T-helper 17 cell (primary cell): Measurements from ENCODE around the gene SLC25A23. TPM values are rescaled to one million over a fixed set of nuclear protein-coding genes. Genes with fewer than 3 reads are reported as not detected.
A peak's percentile ranks its signal among the peaks of the same experiment; 100 is the strongest.

ENCODE experiments used
- ATAC-seq: fragments of 150-1000 bp; cut with Tn5 transposase; 2 replicates; pipeline ENCODE4 v1.10.0; 2021; ENCODE audit warnings: mild to moderate bottlenecking, moderate library complexity
- DNase-seq, 3 donors: peaks; one replicate each; pipeline versions ENCODE4 v3.0.0 to v3.0.0-alpha.2; 2020 to 2021
- H3K9me3 ChIP-seq: one replicate; pipeline ENCODE4 v1.7.0; 2013; ENCODE audit warnings: low read length, mild to moderate bottlenecking; ENCODE audit not compliant: control insufficient read depth, poor library complexity, severe bottlenecking
- H3K27ac Mint-ChIP-seq: one replicate; pipeline ENCODE4 v1.8.0; 2022; ENCODE audit warnings: mild to moderate bottlenecking, moderate library complexity, mixed read lengths
- H3K27me3 Mint-ChIP-seq: one replicate; pipeline ENCODE4 v1.8.0; 2022; ENCODE audit warnings: mixed read lengths
- H3K36me3 Mint-ChIP-seq: one replicate; pipeline ENCODE4 v1.8.0; 2022; ENCODE audit warnings: low read depth, mixed read lengths
- H3K4me1 Mint-ChIP-seq: one replicate; pipeline ENCODE4 v1.8.0; 2022; ENCODE audit warnings: mild to moderate bottlenecking, mixed read lengths
- H3K4me3 Mint-ChIP-seq: one replicate; pipeline ENCODE4 v1.8.0; 2022; ENCODE audit warnings: mild to moderate bottlenecking, moderate library complexity, mixed read lengths
- total RNA-seq, 4 donors: library from RNA in 2 of 4; stranded (reverse) in 2 of 4; gene quantifications; one replicate each; pipeline ENCODE4 v1.2.3 and lab custom pipeline; 2022 to 2026

The SLC25A23 gene
- total RNA-seq, 2 donors from 2014 or later, result 9.6 to 11.3 TPM

DNA sequence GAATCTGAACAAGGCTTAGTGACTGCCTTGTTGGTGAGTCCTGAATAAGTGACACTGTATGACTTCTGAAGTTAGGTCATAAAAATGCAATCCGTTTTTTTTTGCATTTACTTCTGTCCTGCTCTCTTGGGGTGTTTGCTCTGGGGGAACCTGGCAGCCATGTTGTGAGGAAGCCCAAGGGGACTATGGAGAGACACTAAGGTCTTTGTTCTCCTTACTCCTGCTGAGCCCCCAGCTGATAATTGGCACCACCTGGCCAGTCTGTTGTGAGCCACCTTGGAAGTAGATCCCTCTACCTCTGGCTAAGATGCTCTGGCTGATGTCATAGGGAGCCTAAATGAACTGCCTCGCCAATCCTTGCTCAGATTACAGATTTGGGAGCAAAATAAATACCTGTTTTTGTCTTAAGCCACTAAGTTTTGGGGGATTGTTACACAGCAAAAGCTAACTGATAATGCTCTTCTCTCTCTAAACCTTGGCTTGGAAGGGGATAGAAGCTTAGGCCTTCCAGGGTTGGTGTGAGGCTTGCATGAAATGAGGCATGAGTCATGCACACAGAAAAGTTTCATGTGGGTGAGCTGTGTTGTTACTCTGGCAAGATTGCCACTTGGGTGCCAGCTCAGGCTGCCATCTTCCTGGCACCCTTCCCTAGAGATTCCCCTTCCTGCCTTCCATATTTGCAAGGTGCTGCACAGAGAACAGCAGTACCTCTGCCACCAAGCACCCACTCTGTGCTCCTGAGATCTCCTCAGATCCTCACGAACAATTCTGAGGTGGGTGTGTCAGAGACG is 32.4 kb upstream of the SLC25A23 start:
- no peak overlapping the region for H3K27ac Mint-ChIP-seq
- no peak overlapping the region for H3K4me3 Mint-ChIP-seq
- no peak for ATAC-seq
- no peaks in the 10 kb centered on the region for H3K27me3 Mint-ChIP-seq
- no peaks in the 10 kb centered on the region for H3K9me3 ChIP-seq
- H3K4me1 Mint-ChIP-seq, result peaks cover 10% of the 10 kb centered on the region
- no peaks in the 10 kb centered on the region for H3K36me3 Mint-ChIP-seq
- no peak for DNase-seq

DNA sequence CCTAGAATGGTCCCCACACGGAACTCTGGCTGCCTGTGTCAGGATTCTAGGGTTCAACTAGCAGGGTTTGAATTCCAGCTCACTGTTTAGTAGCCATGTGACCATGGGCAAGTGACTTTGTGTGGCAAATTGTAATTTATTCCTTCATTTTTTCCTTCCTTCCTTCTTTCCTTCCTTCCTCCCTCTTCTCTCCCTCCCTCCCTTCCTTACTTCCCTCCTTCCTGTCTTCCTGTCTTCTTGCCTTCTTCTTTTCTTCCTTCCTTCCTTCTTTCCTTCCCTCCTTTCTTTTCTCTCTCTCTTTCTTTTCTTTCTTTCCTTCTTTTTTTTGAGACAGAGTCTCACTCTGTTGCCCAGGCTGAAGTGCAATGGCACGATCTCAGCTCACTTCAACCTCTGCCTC is 30.5 kb upstream of the SLC25A23 start:
- Mint-ChIP-seq H3K36me3 (no peaks in the 10 kb centered on the region), H3K4me1 (peaks cover 10% of the 10 kb centered on the region), H3K4me3 (peak overlapping the region; percentile 84), H3K27ac (peak overlapping the region; percentile 79), H3K27me3 (no peaks in the 10 kb centered on the region)
- no peak for DNase-seq
- ATAC-seq, result no peak
- no peaks in the 10 kb centered on the region for H3K9me3 ChIP-seq

DNA sequence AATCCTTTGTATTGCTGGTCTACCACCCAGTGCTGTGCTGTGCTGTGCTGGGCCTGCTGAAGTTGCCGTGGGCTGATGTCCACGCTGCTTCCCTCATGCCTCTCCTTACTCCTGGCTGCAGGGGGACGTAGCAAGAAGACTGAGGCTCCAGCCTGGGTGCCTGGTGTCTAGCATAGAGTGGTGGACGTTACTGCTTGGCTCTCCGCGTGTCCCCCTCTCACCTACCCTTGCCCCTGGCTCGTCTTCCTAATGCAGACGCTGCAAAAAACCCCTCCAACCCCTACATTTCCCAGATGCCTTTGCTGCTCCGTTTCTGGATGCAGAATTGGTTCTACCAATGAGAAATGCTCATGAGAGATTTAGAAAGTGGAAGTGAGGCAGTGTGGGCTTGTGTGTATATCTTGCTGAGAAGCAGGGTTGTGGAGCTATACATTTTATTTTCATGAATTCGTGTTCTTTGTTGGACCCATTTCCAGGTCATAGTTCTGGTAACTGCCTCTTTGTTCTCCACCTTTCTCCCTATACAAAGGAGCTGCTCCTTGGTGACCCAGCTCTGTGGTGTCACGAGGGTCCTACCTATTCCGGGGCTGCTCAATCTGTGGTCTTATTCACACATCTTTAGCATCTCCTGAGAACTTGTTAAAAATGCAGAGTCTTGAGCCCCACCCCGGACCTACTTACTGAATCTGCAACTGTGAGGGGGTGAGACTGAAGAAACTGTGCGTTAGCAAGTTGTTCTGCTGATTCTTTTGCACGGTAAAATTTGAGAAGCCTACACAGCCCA is 29.9 kb upstream of the SLC25A23 start:
- Mint-ChIP-seq H3K36me3 (no peaks in the 10 kb centered on the region), H3K4me1 (peaks cover 10% of the 10 kb centered on the region), H3K4me3 (peak overlapping the region; percentile 84), H3K27ac (peak overlapping the region; percentile 79), H3K27me3 (no peaks in the 10 kb centered on the region)
- H3K9me3 ChIP-seq, result no peaks in the 10 kb centered on the region
- peak; percentile 78 for ATAC-seq
- DNase-seq, result no peak

DNA sequence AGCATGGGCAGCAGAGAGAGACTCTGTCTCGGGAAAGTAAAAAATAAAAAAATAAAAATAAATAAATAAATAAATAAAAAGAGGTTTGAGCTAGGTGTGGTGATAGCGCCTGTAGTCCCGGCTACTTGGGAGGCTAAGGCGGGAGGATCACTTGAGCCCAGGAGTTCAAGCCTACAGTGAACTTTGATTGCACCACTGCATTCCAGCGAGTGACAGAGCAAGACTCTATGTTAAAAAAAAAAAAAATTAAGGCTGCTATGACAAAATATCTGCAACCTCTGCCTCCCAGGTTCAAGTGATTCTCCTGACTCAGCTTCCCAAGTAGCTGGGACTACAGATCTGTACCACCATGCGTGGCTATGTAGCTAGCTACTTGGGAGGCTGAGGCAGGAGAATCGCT is 25.2 kb upstream of the SLC25A23 start:
- ATAC-seq, result no peak
- H3K27me3 Mint-ChIP-seq, result no peaks in the 10 kb centered on the region
- H3K4me3 Mint-ChIP-seq, result no peak overlapping the region
- H3K27ac Mint-ChIP-seq, result no peak overlapping the region
- H3K4me1 Mint-ChIP-seq, result peaks cover 33% of the 10 kb centered on the region
- H3K9me3 ChIP-seq, result no peaks in the 10 kb centered on the region
- peaks cover 3% of the 10 kb centered on the region for H3K36me3 Mint-ChIP-seq
- DNase-seq, result no peak

DNA sequence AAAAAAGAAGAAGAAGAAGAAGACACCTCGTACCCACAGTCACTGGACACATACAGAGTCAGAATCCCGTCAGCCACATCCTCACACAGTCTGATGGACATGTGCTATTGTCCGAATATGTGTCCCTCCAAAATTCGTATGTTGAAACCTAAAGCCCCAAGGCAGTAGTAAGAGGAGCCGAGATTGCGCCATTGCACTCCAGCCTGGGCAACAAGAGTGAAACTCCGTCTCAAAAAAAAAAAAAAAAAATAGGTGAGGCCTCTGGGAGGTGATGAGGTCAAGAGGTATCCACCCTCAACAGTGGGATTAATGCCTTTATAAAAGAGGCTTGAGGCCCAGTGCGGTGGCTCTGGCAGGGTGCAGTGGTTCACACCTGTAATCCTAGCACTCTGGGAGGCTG is 24.6 kb upstream of the SLC25A23 start:
- H3K4me1 Mint-ChIP-seq, result peaks cover 31% of the 10 kb centered on the region
- no peak for DNase-seq
- no peaks in the 10 kb centered on the region for H3K27me3 Mint-ChIP-seq
- peaks cover 3% of the 10 kb centered on the region for H3K36me3 Mint-ChIP-seq
- no peak overlapping the region for H3K4me3 Mint-ChIP-seq
- ATAC-seq, result no peak
- no peaks in the 10 kb centered on the region for H3K9me3 ChIP-seq
- H3K27ac Mint-ChIP-seq, result no peak overlapping the region

DNA sequence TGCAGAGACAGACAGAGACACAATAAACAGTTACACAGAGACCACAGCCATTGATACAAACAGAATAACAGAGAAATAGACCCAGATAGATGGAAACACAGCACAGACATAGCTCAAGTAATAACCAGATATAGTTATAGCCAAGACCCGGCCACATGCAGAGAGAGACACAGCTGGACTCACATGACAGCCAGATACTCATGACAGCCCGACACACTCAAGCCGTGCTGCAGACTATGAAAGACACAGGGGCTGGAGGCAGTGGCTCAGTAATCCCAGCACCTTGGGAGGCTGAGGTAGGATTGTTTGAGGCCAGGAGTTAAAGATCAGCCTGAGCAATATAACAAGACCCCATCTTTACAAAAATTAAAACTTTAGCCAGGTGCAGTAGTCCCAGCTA is 23.6 kb upstream of the SLC25A23 start:
- peak overlapping the region; percentile 5 for H3K4me3 Mint-ChIP-seq
- no peak for DNase-seq
- H3K36me3 Mint-ChIP-seq, result peaks cover 3% of the 10 kb centered on the region
- H3K27me3 Mint-ChIP-seq, result no peaks in the 10 kb centered on the region
- H3K9me3 ChIP-seq, result no peaks in the 10 kb centered on the region
- H3K27ac Mint-ChIP-seq, result peak overlapping the region; percentile 98
- H3K4me1 Mint-ChIP-seq, result peaks cover 29% of the 10 kb centered on the region
- no peak for ATAC-seq

DNA sequence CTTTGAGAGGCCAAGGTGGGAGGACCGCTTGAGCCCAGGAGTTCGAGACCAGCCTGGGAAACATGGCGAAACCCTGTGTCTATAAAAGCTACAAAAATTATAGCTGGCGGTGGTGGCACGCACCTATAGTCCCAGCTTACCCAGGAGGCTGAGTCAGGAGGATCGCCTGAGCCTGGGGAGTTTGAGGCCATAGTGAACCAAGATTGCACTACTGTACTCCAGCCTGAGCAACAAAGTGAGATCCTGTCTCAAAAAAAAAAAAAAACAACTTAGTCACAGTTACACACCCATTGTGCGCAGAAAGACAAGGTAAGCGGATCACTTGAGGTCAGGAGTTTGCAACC is 22.7 kb upstream of the SLC25A23 start:
- H3K36me3 Mint-ChIP-seq, result peaks cover 3% of the 10 kb centered on the region
- H3K4me3 Mint-ChIP-seq, result peak overlapping the region; percentile 99
- peak overlapping the region; percentile 98 for H3K27ac Mint-ChIP-seq
- DNase-seq (no peak), ATAC-seq (no peak)
- peaks cover 29% of the 10 kb centered on the region for H3K4me1 Mint-ChIP-seq
- no peaks in the 10 kb centered on the region for H3K9me3 ChIP-seq
- no peaks in the 10 kb centered on the region for H3K27me3 Mint-ChIP-seq

DNA sequence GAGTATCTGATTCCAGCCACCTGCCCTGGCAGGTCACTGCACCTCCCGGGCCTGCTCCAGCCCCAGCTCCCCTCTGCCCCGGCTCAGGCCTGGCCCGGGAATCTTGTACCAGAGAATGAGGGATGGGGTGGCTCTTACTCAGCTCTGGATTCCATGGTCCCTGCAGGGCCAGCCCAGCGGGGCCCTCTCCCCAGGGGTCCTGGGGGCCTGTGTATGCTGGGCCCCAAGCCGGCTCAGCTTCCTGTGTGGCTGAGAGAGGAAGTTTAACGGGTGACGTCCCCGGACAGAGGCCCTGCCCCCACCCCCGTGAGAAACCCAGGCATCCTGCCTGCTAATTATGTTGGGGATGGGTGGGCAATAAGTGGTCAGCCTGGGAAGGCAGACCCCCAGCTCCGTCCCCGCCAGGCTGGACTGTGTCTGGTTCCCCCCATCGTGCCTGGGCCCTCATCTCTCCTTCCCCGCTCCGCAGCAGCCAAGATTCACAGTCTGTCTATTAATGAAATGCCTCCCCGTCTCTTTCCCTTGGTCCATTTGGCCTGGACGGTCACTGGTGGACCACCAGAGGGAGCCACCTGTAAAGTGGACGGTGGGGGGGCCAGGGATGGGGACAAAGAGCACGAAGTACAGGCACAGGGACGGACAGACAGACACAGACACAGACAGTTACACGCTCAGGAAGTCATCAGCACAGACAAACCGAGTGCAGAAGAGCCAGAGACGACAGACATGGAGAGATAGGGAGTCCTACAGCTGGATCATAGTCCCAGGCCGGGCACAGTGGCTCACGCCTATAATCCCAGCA is 22.1 kb upstream of the SLC25A23 start, which contains the start of gene DENND1C:
Gene DENND1C (minus strand): TSS at position 247 of the 802 bp plus-strand sequence. CDS start 92 bp downstream, at position 155.
- Mint-ChIP-seq H3K4me1 (peaks cover 29% of the 10 kb centered on the region), H3K36me3 (peaks cover 3% of the 10 kb centered on the region), H3K4me3 (peak within 1 kb of the TSS; percentile 99), H3K27me3 (no peaks in the 10 kb centered on the region), H3K27ac (peak within 1 kb of the TSS; percentile 98)
- no peaks in the 10 kb centered on the region for H3K9me3 ChIP-seq
- DNase-seq (peak in 2 of 3 donors; percentile 37 to 45), ATAC-seq (peak; percentile 88)

DNA sequence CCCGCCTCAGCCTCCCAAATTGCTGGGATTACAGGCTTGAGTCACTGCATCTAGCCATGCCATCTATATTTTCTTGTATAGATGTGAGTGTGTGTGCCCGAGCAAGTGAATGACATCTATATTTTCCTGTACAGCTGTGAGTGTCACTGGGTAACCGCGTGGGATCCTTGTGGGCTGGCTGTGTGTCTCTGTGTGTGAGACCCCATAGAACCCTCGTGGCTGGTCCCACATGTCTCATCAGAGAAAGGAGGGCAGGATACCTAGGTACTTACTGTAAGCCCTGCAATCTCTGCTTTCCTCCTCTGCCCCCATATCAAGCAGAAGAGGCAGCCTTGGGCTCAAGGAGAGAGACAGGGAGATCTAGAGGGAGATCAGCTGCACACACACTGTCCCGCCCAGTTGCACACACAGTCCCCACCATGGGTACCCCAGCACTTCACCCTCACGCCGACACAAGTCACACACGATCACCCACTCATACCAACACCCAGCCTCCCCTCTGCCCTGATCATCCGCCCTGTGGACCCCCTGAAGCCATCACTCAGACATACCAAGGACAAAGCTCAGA is 21.3 kb upstream of the SLC25A23 start:
- peaks cover 31% of the 10 kb centered on the region for H3K4me1 Mint-ChIP-seq
- peaks cover 3% of the 10 kb centered on the region for H3K36me3 Mint-ChIP-seq
- H3K27ac Mint-ChIP-seq, result peak overlapping the region; percentile 98
- DNase-seq (no peak), ATAC-seq (peak; percentile 33)
- no peaks in the 10 kb centered on the region for H3K9me3 ChIP-seq
- H3K27me3 Mint-ChIP-seq, result no peaks in the 10 kb centered on the region
- peak overlapping the region; percentile 99 for H3K4me3 Mint-ChIP-seq

DNA sequence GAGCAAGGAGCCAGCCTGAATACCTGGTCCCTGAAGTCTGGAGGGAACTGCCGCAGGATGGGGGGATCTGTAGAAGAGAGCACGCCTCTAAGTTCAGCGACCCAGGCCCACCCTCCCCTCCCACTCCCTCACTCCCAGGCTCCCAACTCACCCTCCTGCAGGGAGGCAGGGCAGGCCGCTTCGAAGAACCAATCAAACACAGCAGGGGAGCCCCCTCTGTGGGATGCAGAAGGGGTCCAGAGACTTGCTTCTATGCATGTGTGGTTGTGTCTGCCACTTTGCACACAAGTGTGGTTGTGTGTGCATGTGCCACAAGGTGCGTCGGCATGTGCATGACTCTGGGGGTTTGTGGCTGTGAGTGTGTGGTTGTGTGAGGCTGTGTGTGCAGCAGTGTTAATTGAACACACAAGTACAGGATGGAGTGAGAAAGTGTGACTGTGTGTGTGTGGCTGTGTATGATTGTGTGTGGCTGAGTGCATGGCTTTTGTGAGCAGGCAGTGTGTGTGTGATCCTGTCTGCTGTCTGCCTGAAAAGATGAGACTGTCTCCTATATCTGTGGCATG is 20.3 kb upstream of the SLC25A23 start:
- H3K4me1 Mint-ChIP-seq, result peaks cover 31% of the 10 kb centered on the region
- H3K9me3 ChIP-seq, result no peaks in the 10 kb centered on the region
- peaks cover 3% of the 10 kb centered on the region for H3K36me3 Mint-ChIP-seq
- DNase-seq (no peak), ATAC-seq (no peak)
- H3K27ac Mint-ChIP-seq, result peak overlapping the region; percentile 98
- H3K4me3 Mint-ChIP-seq, result peak overlapping the region; percentile 99
- no peaks in the 10 kb centered on the region for H3K27me3 Mint-ChIP-seq

DNA sequence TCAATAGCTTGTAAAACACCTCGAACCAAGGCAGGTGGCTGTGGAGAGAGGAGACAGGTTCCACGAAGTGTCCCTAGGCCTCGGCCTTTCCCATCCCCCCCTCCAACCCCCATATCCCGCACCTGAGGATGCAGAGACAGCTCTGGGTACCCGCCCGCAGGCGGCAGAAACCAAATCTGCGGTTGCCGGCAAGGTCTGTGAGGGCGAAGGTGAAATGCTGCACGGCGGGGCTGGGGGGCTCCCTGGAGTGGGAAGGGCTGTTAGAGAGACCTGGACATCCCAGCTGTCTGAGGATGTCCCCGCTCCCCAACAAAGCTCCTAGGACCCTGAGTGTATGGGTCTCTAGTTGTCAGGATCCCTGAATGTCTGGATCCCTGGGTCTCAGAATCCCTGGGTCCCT is 19.2 kb upstream of the SLC25A23 start:
- Mint-ChIP-seq H3K27ac (no peak overlapping the region), H3K27me3 (no peaks in the 10 kb centered on the region), H3K4me3 (no peak overlapping the region), H3K36me3 (peaks cover 3% of the 10 kb centered on the region), H3K4me1 (peaks cover 31% of the 10 kb centered on the region)
- no peaks in the 10 kb centered on the region for H3K9me3 ChIP-seq
- no peak for DNase-seq
- ATAC-seq, result no peak

DNA sequence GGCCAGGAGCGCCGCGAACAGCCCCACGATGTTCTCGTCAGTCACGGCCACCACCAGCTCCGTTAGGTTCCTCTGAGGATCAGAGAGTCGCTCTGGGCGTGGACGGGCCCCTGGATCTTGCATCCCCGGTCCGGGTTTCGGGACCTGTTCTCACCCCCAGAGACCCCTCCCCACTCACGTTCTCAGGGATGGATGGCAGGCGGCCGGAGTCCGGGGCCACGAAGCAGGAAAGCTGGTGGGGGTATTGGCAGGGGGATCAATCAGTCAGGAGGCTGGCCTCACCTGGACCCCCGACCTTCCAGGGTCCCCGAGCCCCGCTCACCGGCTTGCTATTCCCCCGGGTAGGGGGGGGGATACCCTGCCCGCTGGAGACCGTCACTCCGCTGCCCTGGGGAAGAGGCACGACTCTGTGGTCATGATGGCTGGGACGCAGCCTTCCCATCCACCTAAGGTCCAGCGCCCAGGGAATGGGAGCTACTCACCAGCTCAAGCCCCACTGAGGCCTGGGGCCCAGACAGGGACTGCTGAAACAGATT is 17.4 kb upstream of the SLC25A23 start:
- H3K4me3 Mint-ChIP-seq, result no peak overlapping the region
- ATAC-seq, result no peak
- no peaks in the 10 kb centered on the region for H3K27me3 Mint-ChIP-seq
- no peak overlapping the region for H3K27ac Mint-ChIP-seq
- peaks cover 3% of the 10 kb centered on the region for H3K36me3 Mint-ChIP-seq
- no peaks in the 10 kb centered on the region for H3K9me3 ChIP-seq
- peaks cover 23% of the 10 kb centered on the region for H3K4me1 Mint-ChIP-seq
- no peak for DNase-seq
